ENCODE measurements around the gene ARHGEF17. TPM values are rescaled to one million over a fixed set of nuclear protein-coding genes. Genes with fewer than 3 reads are reported as not detected.

The ARHGEF17 gene
- total RNA-seq, 1 donor from 2014 or later: 19.9 TPM

DNA sequence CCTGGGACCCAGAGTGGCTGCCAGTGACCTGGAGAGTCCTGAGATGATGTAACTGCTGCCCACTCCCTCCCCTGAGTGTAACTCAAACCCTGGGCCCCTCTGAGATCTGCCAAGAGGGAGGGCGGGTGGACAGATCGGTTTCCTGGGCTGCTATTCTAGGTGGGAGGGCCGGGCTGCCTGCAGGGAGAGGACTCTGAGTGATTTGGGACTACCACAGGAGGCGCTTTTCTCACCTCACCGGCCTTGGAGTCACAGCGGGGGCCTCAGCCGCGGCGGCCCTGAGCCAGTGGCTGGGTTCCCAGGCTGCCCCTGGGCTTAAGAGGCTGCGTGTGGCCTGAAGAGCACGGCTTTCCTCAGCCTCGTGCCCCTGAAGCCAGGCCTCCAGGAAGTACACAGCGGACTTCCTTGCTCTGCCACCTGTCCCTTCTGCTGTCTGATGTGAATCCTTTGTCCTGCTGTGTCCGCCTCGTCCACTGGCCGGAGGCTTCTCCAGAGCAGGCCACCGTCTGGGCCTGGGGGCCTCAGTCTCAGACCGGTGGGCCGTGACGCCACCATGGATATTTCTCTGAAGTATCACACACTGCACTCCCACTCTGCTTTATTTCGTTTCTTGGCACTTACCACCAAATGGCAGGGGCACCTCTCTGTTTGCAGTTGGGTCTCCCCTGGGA is 79.7 kb downstream of the ARHGEF17 start:
- no peaks in the 10 kb centered on the region for H3K27me3 ChIP-seq
- Mint-ChIP-seq H3K4me1 (peaks cover 47% of the 10 kb centered on the region), H3K27me3 (ENCODE audit: insufficient read depth, low read depth) (peaks cover 15% of the 10 kb centered on the region), H3K4me3 (no peak overlapping the region), H3K27ac (peak overlapping the region; percentile 95), H3K36me3 (no peaks in the 10 kb centered on the region), H3K9me3 (no peaks in the 10 kb centered on the region)
- no peaks in the 10 kb centered on the region for H3K36me3 ChIP-seq
- no peak overlapping the region for H3K4me2 ChIP-seq
- H3K9me3 ChIP-seq (ENCODE audit: low read depth): no peaks in the 10 kb centered on the region
- TF ChIP-seq, protein P1, sequence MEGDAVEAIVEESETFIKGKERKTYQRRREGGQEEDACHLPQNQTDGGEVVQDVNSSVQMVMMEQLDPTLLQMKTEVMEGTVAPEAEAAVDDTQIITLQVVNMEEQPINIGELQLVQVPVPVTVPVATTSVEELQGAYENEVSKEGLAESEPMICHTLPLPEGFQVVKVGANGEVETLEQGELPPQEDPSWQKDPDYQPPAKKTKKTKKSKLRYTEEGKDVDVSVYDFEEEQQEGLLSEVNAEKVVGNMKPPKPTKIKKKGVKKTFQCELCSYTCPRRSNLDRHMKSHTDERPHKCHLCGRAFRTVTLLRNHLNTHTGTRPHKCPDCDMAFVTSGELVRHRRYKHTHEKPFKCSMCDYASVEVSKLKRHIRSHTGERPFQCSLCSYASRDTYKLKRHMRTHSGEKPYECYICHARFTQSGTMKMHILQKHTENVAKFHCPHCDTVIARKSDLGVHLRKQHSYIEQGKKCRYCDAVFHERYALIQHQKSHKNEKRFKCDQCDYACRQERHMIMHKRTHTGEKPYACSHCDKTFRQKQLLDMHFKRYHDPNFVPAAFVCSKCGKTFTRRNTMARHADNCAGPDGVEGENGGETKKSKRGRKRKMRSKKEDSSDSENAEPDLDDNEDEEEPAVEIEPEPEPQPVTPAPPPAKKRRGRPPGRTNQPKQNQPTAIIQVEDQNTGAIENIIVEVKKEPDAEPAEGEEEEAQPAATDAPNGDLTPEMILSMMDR (IDR thresholded peaks at IDR 0.05): no peak
- TF ChIP-seq EZH2phosphoT487 (IDR thresholded peaks at IDR 0.05) (no peak), EZH2 (IDR thresholded peaks at IDR 0.05) (no peak)
- H4K20me1 ChIP-seq (ENCODE audit: low read depth): peaks cover 77% of the 10 kb centered on the region
- H3K27ac ChIP-seq: no peak overlapping the region
- no peak overlapping the region for H2AFZ ChIP-seq (replicated peaks)
- peak; percentile 50 for DNase-seq (ENCODE audit: low spot score)
- peaks cover 19% of the 10 kb centered on the region for H3K4me1 ChIP-seq
- no peaks in the 10 kb centered on the region for H3F3A ChIP-seq (ENCODE audit: low read depth)
- peaks cover 28% of the 10 kb centered on the region for H3K79me2 ChIP-seq (ENCODE audit: low read depth)
- H3K9ac ChIP-seq: no peak overlapping the region
- H3K4me3 ChIP-seq: no peak overlapping the region

DNA sequence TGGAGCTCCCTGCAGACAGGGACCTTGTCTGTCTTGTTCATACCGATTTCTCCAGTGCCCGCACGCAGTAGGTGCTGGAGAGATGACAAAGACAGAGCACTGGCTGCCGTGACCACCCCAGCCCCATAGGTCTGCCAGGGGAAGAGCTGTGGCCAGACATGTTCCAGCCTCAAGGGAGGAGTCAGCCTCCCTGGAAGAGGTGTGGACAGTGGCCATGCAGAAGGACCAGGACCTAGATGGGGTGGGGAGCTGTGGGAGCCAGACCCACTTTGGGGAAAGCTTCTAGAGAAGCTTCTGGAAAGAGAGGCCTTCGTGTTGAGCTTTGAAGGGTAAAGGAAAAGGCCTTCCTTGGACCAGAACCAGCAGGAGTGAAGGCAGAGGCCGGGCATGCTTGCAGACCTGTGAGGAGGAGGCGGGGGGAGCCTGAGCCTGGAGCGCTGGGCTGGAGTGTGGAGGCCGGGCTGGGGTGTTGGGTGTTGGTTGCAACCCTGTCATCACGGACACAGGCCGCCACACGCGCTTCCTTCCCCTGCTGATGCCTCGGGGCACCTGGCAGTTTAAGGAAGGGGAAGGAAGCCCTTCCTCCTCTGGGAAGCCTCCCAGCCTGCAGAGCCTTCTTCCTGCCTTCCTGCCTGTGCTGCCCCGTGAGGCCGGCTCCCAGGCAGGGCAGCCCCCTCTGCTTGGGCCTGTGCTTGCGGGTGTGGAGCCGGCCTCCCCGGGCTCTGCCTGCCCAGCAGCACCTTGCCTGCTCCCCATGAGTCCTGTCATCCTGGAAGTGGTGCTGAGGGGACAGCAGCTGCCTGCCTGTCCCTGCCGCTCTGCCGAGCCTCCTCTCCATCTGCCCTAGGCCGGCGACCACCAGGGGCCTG is 80.4 kb downstream of the ARHGEF17 start:
- H3K9ac ChIP-seq: no peak overlapping the region
- H3K4me1 Mint-ChIP-seq: peaks cover 46% of the 10 kb centered on the region
- H3K4me3 ChIP-seq: no peak overlapping the region
- no peak overlapping the region for H3K27ac ChIP-seq
- H3K27me3 Mint-ChIP-seq (ENCODE audit: insufficient read depth, low read depth): peaks cover 16% of the 10 kb centered on the region
- H3K4me1 ChIP-seq: peaks cover 13% of the 10 kb centered on the region
- H3K9me3 Mint-ChIP-seq: no peaks in the 10 kb centered on the region
- H3K36me3 Mint-ChIP-seq: no peaks in the 10 kb centered on the region
- H4K20me1 ChIP-seq (ENCODE audit: low read depth): peaks cover 69% of the 10 kb centered on the region
- peak overlapping the region; percentile 95 for H3K27ac Mint-ChIP-seq
- H3F3A ChIP-seq (ENCODE audit: low read depth): no peaks in the 10 kb centered on the region
- H3K4me3 Mint-ChIP-seq: no peak overlapping the region
- TF ChIP-seq, protein P1 (IDR thresholded peaks at IDR 0.05): no peak
- no peak for TF ChIP-seq EZH2phosphoT487 (IDR thresholded peaks at IDR 0.05)
- TF ChIP-seq EZH2 (IDR thresholded peaks at IDR 0.05): no peak
- H3K27me3 ChIP-seq: no peaks in the 10 kb centered on the region
- no peak overlapping the region for H2AFZ ChIP-seq (replicated peaks)
- peak; percentile 20 for DNase-seq (ENCODE audit: low spot score)
- no peaks in the 10 kb centered on the region for H3K36me3 ChIP-seq
- no peak overlapping the region for H3K4me2 ChIP-seq
- H3K79me2 ChIP-seq (ENCODE audit: low read depth): peaks cover 28% of the 10 kb centered on the region
- no peaks in the 10 kb centered on the region for H3K9me3 ChIP-seq (ENCODE audit: low read depth)

DNA sequence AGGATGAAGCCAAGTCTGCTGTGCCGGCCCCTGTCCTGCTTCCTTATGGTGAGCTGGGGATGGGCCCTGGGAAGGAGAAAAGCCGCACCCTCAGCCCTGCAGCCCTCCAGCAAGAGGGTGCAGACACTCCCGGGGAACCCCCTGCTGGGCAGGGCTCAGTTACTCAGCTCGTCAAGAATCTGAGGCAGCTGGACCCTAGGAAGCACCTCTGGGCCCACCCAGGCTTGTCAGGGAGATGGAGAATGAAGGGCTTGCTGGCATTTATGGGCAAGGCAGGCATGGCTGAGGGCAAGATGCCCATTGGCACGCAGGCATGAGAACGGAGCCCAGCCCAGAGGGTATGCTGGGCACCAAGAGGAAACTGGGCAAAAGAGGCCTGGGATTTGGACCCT is 81.1 kb downstream of the ARHGEF17 start:
- Mint-ChIP-seq H3K27ac (no peak overlapping the region), H3K36me3 (no peaks in the 10 kb centered on the region), H3K4me3 (no peak overlapping the region), H3K9me3 (no peaks in the 10 kb centered on the region), H3K4me1 (peaks cover 40% of the 10 kb centered on the region), H3K27me3 (ENCODE audit: insufficient read depth, low read depth) (peaks cover 18% of the 10 kb centered on the region)
- Histone ChIP-seq H3K36me3 (no peaks in the 10 kb centered on the region), H3K9ac (no peak overlapping the region), H3F3A (ENCODE audit: low read depth) (no peaks in the 10 kb centered on the region), H3K4me2 (no peak overlapping the region), H2AFZ (replicated peaks) (no peak overlapping the region), H3K4me1 (peaks cover 7% of the 10 kb centered on the region), H3K27me3 (no peaks in the 10 kb centered on the region), H3K79me2 (ENCODE audit: low read depth) (peaks cover 22% of the 10 kb centered on the region), H3K9me3 (ENCODE audit: low read depth) (no peaks in the 10 kb centered on the region), H3K4me3 (no peak overlapping the region), H4K20me1 (ENCODE audit: low read depth) (peaks cover 63% of the 10 kb centered on the region), H3K27ac (no peak overlapping the region)
- TF ChIP-seq EZH2phosphoT487 (IDR thresholded peaks at IDR 0.05): no peak
- TF ChIP-seq EZH2 (IDR thresholded peaks at IDR 0.05): no peak
- TF ChIP-seq, protein P1 (IDR thresholded peaks at IDR 0.05): no peak
- DNase-seq (ENCODE audit: low spot score): no peak

Measured in neural progenitor cell (in vitro differentiated cells).